K562 (cell line): ENCODE measurements around the gene IKZF4. TPM values are rescaled to one million over a fixed set of nuclear protein-coding genes. Genes with fewer than 3 reads are reported as not detected.

Experiments used
- ARID3A ChIP-seq: IDR thresholded peaks from 2 replicates; pipeline ENCODE4 v1.6.1; 2012; ENCODE audit warnings: low read depth, low read length, improper control_type of control experiment, borderline replicate concordance
- CBFA2T3 ChIP-seq: fragments of 450-650 bp; IDR thresholded peaks from 2 replicates; pipeline ENCODE4 v1.6.1; 2017
- E2F1 ChIP-seq: sonication (generic); formaldehyde crosslinking; IDR thresholded peaks from 2 replicates; pipeline ENCODE4 v1.8.1; 2023; ENCODE audit warnings: mild to moderate bottlenecking, missing genetic modification reagents, moderate library complexity
- EP300 ChIP-seq: IDR thresholded peaks from 2 replicates; pipeline ENCODE4 v1.6.1; 2012; ENCODE audit warnings: low read length, improper control_type of control experiment
- FOXA1 ChIP-seq: fragments of 450-650 bp; IDR thresholded peaks from 2 replicates; pipeline ENCODE4 v1.6.1; 2016; ENCODE audit warnings: mild to moderate bottlenecking, borderline replicate concordance
- GABPB1 ChIP-seq: sonication (generic); formaldehyde crosslinking; IDR thresholded peaks from 2 replicates; pipeline ENCODE4 v1.8.0; 2022; ENCODE audit warnings: mild to moderate bottlenecking, missing genetic modification reagents
- GTF2E2 ChIP-seq: fragments of 200-800 bp; sonication (Bioruptor generic); IDR thresholded peaks from 2 replicates; pipeline ENCODE4 v1.6.1; 2016; ENCODE audit warnings: missing genetic modification characterization, missing compliant biosample characterization
- HBP1 ChIP-seq: fragments of 450-650 bp; formaldehyde crosslinking; IDR thresholded peaks from 2 replicates; pipeline ENCODE4 v1.4.0; 2022; ENCODE audit warnings: missing genetic modification characterization
- JUN ChIP-seq, 2 experiments: sonication (generic) in 1 of 2; formaldehyde crosslinking in 1 of 2; IDR thresholded peaks; 2 replicates each; pipeline versions ENCODE4 v1.6.1 to v1.8.0; 2012 to 2022; ENCODE audit warnings: borderline replicate concordance in 2 of 2, mild to moderate bottlenecking in 2 of 2, improper control_type of control experiment in 1 of 2, low read depth in 1 of 2, low read length in 1 of 2, missing genetic modification reagents in 1 of 2
- KDM5B ChIP-seq: fragments of 200-600 bp; sonication (generic); IDR thresholded peaks from 2 replicates; pipeline ENCODE4 v1.6.1; 2012; ENCODE audit warnings: low read depth, mild to moderate bottlenecking, moderate library complexity, low read length, control low read depth, inconsistent platforms; ENCODE audit not compliant: insufficient replicate concordance
- MBD2 ChIP-seq: sonication (generic); IDR thresholded peaks from 2 replicates; pipeline ENCODE4 v1.6.1; 2016; ENCODE audit warnings: low read depth, borderline replicate concordance
- MCM2 ChIP-seq: fragments of 450-650 bp; IDR thresholded peaks from 2 replicates; pipeline ENCODE4 v1.6.1; 2017; ENCODE audit warnings: low read depth, mild to moderate bottlenecking
- PHB ChIP-seq: fragments of 250-450 bp; sonication (Bioruptor Pico); IDR thresholded peaks from 2 replicates; pipeline ENCODE4 v1.5.0; 2021
- RBBP5 ChIP-seq: fragments of 200-600 bp; sonication (generic); IDR thresholded peaks from 2 replicates; pipeline ENCODE4 v1.6.1; 2012; ENCODE audit warnings: borderline replicate concordance, mild to moderate bottlenecking, low read length, control low read depth, inconsistent platforms; ENCODE audit not compliant: insufficient read depth, poor library complexity, severe bottlenecking
- RFX5 ChIP-seq: IDR thresholded peaks from 2 replicates; pipeline ENCODE4 v1.6.1; 2011; ENCODE audit warnings: low read depth, mild to moderate bottlenecking, improper control_type of control experiment, low read length
- RNF2 ChIP-seq: sonication (generic); IDR thresholded peaks from 2 replicates; pipeline ENCODE4 v1.6.1; 2016
- THRAP3 ChIP-seq: fragments of 450-650 bp; IDR thresholded peaks from 2 replicates; pipeline ENCODE4 v1.6.1; 2016; ENCODE audit warnings: mild to moderate bottlenecking, inconsistent platforms, borderline replicate concordance
- ZBTB1 ChIP-seq: sonication (generic); formaldehyde crosslinking; IDR thresholded peaks from 2 replicates; pipeline ENCODE4 v1.8.1; 2023; ENCODE audit warnings: missing genetic modification reagents, low read depth, mild to moderate bottlenecking, borderline replicate concordance
- ZFP91 ChIP-seq: sonication (generic); formaldehyde crosslinking; IDR thresholded peaks from 2 replicates; pipeline ENCODE4 v1.8.0; 2022; ENCODE audit warnings: mild to moderate bottlenecking, missing genetic modification reagents
- ZNF174 ChIP-seq: fragments of 250-450 bp; sonication (Bioruptor Pico); IDR thresholded peaks from 2 replicates; pipeline ENCODE4 v1.4.0; 2020; ENCODE audit warnings: mild to moderate bottlenecking
- ZNF57 ChIP-seq: fragments of 450-650 bp; formaldehyde crosslinking; IDR thresholded peaks from 2 replicates; pipeline ENCODE4 v1.4.0; 2020; ENCODE audit warnings: mild to moderate bottlenecking, moderate library complexity
- ZNF644 ChIP-seq: fragments of 200-800 bp; sonication (Bioruptor generic); IDR thresholded peaks from 2 replicates; pipeline ENCODE4 v1.6.1; 2016; ENCODE audit warnings: low read depth, missing genetic modification characterization, missing compliant biosample characterization
- polyA plus RNA-seq, 8 experiments: library from polyadenylated mRNA; depleted of rRNA in 4 of 8; stranded (reverse) in 5 of 8; unstranded in 3 of 8; fragments of >200 nt; fragmentation: Nextera tagmentation in 2 of 8; fragmentation: Illumina TruSeq in 1 of 8; extraction: Ambion mirVana in 2 of 8; extraction: Trizol in 1 of 8; gene quantifications; 2 replicates each; pipeline versions ENCODE4 v1.2.1 to v1.2.3, GENCODE V29; 2011 to 2014; ENCODE audit warnings: inconsistent platforms in 1 of 8, missing spikeins in 1 of 8
- total RNA-seq, 7 experiments: library from RNA; depleted of rRNA in 6 of 7; stranded (reverse); fragments of >200 nt in 6 of 7; fragmentation: Illumina TruSeq in 2 of 7; extraction: Trizol in 2 of 7; gene quantifications; 2 replicates each; pipeline versions ENCODE4 v1.2.1 to v1.2.3, GENCODE V29; 2011 to 2021; ENCODE audit warnings: low replicate concordance in 1 of 7

IKZF4 gene
- total and polyA plus RNA-seq, 9 of the 15 experiments (the other 6 are each of a cell fraction or from before 2014, with no cell fraction given) = 1.9 to 16.3 (median 3.6) TPM

GRCh38 chr12:55973599-55974307 lies 47.1 kb upstream of the IKZF4 start, which contains the start of gene RAB5B (continued):
- TF ChIP-seq THRAP3 (no peak), ZNF57 (CRISPR knock-in tag) (no peak), RNF2 (peak; percentile 52; the same call in 1 of the 2 replicates), HBP1 (CRISPR knock-in tag) (no peak), ZNF174 (CRISPR knock-in tag) (no peak), MBD2 (peak; percentile 100), CBFA2T3 (no peak), GABPB1 (CRISPR knock-in tag) (peak; percentile 51; the same call in 1 of the 2 replicates), RFX5 (no peak), ZFP91 (CRISPR knock-in tag) (no peak), GTF2E2 (tag) (no peak), RBBP5 (peak; percentile 81), E2F1 (CRISPR knock-in tag) (peak; percentile 80; the same call in 1 of the 2 replicates), ARID3A (peak; percentile 99), KDM5B (peak; percentile 74), JUN (IDR thresholded peaks at IDR 0.05; ENCODE audit: borderline replicate concordance, low read depth, low read length) (no peak; the same call in 1 of the 2 replicates), JUN (CRISPR knock-in tag; IDR thresholded peaks at IDR 0.05; ENCODE audit: borderline replicate concordance) (no peak; the same call in 1 of the 2 replicates), ZBTB1 (CRISPR knock-in tag) (no peak), PHB (0 out of 2 replicates have a peak, but pooled peaks have one; percentile 65), FOXA1 (no peak), ZNF644 (no peak), MCM2 (no peak), EP300 (peak; percentile 7; the same call in 1 of the 2 replicates)
